ENCODE data around the gene UQCC5.
A peak's percentile ranks its signal among the peaks of the same experiment; 100 is the strongest.

Gene UQCC5

DNA sequence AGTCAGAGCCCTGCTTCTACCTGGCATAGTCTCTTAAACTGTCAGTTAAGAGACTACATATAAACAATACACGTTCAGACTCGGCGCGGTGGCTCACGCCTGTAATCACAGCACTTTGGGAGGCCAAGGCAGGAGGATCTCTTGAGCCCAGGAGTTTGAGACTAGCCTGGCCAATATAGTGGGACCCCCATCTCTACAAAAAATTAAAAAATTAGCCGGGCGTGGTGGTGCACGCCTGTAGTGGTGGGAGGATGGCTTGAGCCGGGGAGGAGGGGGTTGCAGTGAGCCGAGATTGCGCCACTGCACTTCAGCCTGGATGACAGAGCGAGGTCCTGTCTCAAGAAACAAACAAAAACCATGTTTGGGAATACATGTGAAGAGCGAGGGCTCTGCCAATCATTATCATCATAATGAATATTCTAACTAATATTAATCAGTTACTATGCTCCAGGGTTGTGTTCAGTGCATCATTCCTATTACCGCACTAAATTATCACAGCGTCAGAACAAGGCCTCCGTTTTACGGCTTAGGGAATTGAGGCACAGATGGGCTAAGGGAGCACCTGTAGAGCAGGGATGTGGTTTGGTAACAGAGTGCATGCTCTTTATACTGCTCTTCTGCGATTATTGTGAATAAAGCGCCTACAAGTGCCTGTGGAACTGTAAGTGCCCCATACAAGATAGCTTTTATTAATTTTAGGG is 844 bp upstream of the UQCC5 start:
- no peak for DNase-seq

DNA sequence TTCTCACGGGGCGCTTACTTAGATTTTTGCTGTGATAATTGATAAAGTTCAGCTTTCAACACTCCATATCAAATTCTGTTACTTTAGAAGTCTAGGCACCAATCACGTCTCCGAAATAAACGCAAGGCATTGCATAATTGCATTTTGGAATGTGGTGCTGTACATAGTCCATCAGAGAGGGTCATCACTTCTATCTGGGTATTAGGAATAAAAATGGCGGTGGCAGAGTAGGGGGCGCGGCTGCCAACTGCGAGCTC is 365 bp upstream of the UQCC5 start:
- no peak for DNase-seq

DNA sequence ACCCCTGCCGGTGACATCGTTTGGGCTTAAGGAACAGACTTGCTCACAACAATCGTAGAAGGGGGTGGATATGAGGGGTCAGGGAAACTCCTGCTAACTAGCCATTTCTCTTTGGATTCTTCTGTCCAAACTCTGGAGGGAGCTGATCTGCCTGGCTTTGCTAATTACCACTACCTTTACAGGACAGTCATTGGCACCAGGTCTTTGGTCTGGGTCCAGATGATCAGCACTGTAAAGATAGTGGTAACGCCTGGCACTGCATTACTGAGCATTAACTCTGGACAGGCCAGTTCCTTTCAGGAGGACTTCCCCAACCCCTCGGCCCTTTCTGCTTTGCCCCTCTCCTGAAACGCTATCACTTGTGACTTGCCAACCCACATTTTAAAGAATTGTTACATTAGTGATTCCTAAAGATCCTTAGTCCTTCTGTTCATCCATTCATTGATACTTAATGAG is 788 bp downstream of the UQCC5 start:
- peak; percentile 55 to 64 for DNase-seq

DNA sequence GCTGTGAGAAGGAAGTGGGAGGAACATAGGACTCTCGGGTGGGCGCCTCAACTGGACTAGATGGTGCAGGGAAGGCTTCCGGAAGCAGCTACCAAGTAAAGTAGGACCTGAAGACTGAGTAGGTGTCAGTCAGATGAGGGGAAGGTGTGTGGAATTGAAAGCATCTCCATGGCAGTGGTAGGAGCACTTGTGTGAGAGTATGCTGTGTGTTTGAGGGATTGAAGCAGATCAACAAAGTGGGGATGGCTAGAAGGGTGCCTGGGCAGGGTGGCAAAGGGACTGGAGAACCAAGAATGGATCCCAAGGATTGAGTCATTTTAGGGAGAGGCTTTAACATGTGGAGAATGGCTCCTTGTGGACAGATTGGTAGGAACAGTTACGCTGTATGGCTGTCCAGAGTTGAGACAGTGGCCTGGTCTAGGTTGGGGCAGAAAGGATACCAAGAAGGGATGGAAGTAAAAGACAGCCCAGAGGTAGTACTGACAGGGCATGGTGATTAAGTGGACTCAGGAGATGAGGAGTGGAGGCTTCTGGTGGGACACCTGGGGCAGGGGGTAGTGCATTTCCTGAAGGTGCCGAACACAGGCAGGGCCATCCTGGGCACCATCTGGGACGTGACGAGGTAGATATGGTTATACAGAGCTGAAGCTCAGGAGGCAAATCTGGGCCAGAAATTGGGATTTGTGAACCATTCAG is 1.5 kb downstream of the UQCC5 start:
- no peak for DNase-seq

DNA sequence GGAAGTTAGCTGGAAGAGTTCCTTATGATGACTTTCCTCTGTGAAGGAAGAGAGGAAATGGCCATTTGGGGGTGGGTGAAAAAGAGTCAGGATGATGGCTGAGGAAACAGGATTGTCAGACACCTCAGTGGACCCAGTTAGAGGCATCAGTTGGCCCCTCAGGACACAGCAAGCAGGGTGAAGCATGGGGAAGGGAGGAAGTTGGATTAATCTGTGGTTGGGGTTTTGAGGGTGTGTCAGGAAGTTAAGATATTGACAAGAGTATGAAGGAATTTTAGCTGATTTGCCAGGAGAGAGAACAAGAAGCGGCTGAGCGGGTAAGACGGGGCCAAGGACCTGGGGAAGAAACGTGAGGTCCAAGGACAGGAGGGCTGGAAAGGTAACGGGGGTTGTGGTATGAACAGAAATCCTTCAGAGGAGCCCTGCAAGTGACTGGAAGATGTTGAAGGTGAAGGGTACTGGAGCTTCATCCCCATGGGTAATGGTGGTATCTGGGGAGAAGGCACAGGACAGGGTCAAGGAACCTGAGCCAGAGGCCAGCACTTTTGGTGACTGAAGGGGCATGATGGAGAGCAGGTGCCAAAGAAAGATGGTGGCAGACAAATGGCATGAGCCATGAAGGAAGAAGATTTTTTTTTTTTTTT is 2.7 kb downstream of the UQCC5 start:
- peak; percentile 14 to 36 for DNase-seq

DNA sequence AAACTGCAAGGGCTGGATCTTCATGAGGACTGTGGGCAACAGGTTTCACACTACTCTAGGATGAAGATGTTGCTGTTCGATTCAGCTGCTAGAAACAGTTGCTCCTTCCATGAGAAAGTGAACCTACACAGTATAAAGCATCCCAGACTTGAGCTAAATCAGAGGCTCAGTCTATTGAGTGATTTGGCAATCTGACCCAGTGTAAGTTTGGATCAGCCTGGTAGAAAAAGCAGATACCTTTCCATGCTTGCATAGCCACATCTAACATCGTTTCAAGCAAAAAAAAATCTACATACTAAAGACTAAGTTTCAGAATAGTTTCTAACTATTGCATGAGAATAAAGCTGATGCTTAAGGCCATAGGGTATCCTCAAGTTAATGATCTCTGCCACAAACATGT is 4.6 kb downstream of the UQCC5 start:
- DNase-seq = no peak

DNA sequence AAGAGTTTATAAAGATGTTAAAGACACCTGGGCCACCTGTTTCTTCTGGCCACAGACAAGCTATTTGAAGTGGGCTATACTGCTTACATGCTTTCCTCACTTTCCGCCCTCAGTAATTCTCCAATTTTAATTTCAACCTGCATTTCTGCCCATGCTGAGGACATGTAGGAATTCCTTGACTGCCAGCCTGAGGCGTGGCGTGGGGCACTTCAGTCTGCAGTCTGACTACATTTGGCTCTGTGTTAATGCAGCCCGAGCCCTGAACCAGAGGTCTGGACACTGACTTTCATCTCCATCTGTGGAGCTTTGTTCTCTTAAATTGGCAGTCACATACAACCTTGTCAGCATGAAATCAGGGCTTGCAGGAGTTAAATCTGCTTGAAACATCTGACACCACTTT is 8.5 kb downstream of the UQCC5 start:
- no peak for DNase-seq

DNA sequence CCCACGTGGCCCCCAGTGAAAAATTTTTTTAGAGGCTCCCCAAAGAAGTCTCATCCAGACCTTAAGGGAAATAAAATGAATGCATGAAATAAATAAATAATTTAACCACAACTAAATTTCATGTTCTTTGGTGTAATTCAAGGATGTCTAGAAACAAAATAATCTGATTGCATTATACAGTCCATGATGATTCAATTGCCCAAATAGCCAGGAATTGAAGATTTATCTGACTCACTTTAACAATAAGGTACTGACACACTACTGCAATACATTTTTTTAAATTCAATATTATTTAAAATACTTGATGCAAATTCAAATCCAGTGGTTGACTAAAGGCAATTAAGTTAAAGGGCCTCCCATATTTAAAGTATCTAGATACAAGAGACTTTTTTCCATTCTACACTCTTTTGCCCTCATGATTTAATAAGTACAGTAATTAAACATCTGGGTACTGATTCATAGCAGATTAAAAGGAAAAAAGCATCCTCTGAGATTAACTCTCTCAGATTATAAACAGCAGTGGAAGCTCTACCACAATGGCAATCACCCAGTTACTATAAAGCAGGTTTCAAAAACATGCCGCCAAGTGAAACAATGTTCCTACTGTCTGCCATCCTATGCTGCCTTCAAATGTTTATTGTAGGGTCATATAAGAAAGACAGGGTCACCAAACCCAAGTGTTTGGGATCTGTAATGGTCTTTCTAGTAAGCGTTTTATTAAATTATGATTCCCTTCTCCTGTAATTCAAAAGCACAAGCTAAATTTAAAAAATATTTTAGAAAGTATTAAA is 9.9 kb downstream of the UQCC5 start:
- DNase-seq = no peak

DNA sequence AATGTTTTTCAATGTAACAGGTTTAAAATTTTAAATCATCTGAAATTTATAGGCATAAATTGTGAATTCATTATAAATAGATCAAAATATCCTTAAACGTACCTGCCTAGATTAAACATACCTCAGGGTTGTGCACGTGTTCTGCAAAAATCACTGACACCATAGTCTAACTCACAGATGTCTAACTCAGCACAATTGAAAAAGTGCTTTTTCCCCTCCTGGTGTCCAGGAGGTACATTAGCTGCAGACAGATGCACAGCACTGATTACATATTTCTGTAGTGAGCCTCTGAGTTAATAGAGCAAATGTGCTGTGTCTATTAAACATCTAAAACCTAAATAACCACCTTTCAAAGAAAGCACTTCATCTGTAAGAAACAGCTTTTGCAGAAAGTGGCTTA is 10.7 kb downstream of the UQCC5 start:
- no peak for DNase-seq

DNA sequence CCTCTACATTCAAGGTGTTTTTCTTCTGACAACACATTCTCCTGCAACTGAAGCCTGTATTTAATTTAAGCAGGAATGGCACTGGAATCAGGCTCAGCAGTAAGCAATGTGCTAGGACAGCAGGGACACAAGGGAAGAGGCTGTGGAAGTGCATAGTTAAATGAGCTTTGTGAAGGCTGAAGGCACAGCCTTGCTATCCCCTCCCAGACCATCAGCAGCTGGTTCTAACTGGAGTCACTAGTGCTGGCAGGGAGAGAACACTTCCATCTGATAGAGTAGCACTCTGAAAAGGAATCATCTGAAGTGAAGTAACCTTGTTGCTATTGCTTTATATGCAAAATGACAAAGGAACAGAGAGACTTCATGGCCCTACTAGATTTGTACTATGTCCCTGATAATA is 14.7 kb downstream of the UQCC5 start:
- DNase-seq = no peak

DNA sequence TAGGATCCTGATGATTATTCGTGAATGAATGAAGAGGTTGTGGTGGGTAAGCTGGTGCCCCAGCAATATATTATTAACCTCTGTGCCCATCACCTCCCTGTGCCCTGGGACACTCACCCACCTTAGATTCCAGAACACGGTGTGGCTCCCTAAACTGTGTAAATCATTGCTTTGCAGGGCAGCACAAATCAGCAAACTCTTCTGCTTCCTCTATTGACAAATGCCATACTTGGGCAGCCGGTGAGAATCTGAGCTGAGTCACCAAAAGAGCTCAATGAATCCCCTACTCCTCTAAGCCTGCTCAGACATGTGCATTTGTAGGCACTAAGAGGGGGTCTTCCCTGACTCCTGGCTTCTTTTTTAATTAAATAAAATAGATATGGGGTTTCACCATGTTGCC is 15.7 kb downstream of the UQCC5 start:
- no peak for DNase-seq

DNA sequence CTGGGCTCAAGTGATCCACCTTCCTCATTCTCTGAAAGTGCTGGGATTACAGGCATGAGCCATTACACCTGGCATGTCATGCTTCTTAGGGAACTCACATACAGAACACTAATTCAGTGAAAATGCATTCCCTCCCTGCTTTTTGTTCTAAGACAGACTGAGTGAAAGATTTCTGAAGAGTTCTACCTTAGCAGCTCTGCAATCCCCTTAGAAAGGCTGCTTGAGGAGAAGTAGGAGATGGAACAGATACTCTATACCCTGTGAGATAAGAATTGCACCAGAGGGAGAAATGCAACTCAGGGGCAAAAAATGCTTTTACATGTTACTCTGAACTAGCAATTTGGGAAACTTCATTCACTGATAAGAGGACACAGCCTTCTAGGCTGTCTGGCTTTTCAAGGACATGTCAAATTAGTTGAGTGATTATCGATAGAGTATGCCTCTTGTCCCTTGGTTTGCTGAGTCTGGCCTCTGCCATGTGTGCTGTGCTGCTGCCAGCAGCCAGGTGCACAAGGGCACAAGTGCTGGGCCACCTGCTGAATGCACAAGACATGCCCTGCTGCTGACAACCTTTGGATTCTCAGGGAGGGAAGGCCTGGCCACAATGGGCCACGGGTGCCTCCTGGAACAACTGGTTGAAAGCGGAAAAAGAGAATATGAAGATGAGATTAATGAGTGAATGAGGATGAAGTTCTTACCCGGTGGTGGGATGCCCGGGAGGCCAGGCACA is 17.8 kb downstream of the UQCC5 start:
- DNase-seq = no peak

DNA sequence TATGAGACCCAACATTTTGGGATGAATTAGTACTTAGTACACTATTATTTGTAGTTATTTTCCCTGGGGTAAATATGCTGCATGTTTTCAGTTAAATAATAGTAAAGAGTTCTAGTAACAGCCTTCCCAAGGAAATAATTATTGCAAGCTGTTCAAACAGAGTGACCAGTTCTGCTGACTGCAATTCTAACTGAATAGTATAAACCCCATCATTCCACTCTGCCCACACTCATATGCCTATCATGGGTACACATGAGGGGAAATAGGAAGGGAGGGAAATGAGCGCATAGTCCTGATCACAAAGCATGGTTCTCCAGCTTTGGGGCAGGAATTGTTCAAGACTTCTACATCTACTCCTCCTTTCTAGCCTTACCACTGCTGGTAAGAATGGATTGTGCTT is 18.7 kb downstream of the UQCC5 start:
- DNase-seq = no peak

DNA sequence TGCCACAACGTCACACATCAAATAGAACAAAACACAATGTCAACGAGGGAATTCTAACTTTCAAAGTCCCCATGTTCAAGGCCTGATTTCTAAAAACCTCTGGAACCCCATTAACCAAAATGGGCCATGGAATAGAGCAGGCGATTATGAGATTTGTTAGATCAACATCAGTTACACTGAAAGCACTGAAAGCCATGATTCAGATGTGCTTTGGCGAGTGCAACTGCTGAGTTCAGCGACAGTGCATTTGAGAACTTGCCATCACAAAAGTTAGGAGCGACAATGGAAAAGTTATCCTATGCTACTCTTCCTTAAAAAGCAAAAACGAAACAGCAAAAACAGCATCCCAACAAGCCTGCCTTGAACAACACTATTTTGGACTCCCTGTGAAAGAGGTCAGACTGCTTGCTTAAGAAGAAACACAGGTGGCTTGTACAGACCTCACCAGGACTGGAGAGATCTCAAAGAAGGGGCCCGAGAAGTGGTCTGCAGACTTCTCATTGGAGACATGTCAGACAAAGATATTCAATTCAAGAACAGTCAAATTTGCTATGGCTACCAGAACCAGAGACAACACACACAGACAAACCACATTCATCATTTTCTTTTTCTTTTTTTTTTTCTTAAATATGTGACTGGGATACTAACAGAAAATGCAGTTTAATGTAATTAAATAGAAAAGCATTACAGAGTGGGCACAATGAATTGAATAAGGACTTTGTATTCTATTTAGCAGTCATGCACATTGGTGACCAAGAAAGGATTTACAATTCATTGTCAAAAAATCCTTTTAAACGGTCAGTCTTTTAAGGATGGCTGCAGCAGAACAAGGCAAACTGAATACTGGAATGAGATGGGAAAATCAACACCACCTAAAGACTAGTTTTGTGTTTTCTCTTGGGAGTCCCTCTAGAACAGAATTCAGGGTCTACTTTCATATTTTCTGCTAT is 20.9 kb downstream of the UQCC5 start:
- DNase-seq = no peak

DNA sequence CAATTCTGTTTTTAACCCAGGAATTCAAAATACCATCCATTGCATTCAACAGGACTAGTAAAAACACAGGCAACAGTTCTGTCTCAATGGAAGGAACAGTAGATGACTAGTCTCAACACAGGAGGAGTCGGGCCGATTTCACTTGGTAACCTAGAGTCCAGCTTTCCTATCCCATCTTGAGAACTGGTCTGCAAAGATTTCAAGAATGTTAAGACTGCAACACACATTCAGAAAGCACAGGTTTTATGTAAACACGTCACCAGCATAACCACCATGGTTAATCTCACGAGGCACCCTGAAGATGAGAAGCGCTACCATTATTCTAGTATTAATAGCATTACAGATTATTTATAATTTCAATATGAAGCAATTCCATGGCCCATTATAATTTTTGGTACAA is 22.0 kb downstream of the UQCC5 start:
- no peak for DNase-seq

DNA sequence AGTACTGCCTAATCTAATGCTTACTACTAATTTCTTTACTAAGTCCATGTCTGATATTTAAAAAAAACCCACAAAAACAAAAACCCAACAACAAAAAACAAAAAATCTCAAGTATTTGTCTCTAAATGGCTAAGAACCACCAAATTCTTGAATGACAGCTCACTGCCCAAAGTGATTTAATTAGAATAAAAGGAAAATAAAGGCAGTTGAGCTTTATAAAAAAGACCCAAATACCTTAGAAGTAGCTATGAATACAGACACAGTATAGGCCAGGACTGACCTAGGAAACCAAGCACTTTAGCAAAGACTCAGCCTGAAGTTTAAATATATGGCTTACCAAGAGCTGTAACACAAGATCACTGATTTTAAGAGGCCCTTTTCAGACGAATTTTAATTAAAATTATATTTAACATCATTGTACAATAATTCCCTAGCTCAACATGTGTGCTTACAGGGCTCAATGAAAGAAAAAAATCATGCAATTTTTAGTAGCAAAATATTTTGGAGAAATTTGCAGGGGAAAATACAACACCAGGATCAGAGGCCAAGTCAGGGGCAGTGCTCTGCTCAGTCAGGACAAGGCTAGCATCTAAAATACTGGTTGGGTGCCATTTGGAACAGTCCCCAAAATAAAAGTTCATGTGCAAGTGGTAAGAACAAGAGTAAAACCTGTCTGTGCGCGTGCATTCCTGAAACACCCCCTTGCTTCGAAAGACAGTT is 24.8 kb downstream of the UQCC5 start:
- DNase-seq = no peak

DNA sequence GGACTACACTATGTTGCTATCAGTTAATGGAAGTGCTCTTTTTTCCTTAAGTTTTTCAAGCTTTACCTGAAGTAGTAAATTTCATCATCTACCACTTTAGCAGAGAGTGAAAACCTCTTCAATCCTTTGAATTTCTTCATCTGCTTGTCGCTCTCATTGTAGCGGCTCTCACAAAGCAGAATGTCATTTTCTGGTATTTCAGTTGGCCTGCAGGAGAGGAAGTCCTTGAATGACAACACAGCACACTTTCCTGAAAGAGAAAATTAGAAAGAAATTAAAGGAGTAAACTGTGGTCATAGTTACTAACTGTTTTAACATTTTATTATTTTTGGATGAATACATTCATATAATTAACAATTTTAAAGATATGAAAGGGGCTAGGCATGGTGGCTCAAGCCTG is 27.6 kb downstream of the UQCC5 start:
- no peak for DNase-seq

DNA sequence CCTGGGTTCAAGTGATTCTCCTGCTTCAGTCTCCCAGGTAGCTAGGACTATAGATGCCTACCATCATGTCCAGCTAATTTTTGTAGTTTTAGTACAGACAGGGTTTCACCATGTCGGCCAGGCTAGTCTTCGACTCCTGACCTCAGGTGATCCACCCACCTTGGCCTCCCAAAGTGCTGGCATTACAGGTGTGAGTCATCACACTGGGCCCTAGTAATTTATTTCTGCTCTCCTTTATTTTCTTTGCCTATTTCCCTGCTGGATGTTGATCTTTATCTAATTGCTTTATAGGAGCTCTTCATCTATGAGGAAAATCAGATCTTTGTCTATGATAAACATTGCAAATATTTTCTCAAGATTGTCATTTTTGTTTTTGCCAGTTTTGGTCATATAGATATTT is 31.7 kb downstream of the UQCC5 start:
- DNase-seq = no peak

DNA sequence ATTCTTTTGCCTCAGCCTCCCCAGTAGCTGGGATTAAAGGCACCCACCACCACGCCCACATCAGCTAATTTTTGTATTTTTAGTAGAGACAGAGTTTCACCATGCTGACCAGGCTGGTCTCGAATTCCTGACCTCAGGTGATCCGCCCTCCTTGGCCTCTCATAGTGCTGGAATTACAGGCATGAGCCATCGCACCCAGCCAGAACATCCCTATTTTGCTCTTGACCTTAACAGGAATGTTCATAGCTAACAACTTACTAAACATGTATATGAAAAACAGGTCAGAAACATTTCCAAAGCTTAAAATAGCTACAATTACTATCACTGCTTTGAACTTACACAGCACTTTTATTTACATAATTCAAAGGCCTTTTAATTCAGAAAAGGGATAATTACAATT is 33.7 kb downstream of the UQCC5 start:
- DNase-seq = no peak

DNA sequence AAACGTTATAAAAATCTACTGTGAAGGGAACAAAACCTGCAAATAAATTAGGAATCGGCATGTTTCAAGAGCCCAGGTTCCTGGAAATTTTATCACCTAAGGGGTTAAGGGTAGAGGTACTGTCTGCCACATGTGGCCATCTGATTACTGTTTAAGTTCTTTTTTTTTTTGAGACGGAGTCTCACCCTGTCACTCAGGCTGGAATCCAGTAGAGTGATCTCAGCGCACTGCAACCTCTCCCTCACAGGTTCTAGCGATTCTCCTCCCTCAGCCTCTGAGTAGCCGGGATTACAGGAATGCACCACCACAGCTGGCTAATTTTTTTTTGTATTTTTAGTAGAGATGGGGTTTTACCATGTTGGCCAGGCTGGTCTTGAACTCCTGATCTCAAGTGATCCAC is 35.8 kb downstream of the UQCC5 start:
- no peak for DNase-seq

Measured in AML-193 (cell line).